GM12892 (cell line): ENCODE measurements around the gene CHST15.

ENCODE experiments used
- DNase-seq: peaks from one replicate; pipeline ENCODE4 v3.0.0; 2011; ENCODE audit not compliant: insufficient read length
- FAIRE-seq: peaks from 2 replicates; lab custom pipeline; 2011; peaks lifted over from hg19 to GRCh38; lab: Jason Lieb, UNC
- POLR2A ChIP-seq: IDR thresholded peaks from 2 replicates; pipeline ENCODE4 v1.6.1; 2011; ENCODE audit warnings: low read depth, low read length, control low read depth
- POLR2AphosphoS5 ChIP-seq: IDR thresholded peaks from 2 replicates; pipeline ENCODE4 v1.6.1; 2011; ENCODE audit warnings: low read depth, low read length, control low read depth
- TAF1 ChIP-seq: IDR thresholded peaks from 2 replicates; pipeline ENCODE4 v1.6.1; 2011; ENCODE audit warnings: low read depth, mild to moderate bottlenecking, control low read depth, low read length, borderline replicate concordance

CHST15 gene

DNA sequence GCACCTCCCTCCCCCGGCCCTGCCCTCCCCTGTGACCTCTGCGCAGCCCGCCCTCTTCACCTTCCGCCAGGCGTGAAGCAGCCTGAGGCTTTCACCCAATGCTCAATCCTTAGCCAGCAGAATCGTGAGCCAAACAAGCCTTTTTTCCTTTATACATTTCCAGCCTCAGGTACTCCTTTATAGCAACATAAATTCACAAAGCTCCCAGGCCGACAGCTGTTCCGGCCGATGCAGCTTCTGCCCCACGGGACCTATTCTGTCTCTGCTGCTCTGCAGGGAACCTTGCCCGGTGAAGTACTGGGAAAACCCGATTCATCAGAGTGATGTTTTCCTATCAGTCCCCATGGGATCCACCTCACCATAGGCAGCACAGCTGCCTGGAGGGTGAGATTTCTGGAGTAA lies 87.4 kb downstream of the CHST15 start:
- TF ChIP-seq TAF1 (no peak), POLR2A (no peak), POLR2AphosphoS5 (no peak)
- FAIRE-seq (no peak), DNase-seq (no peak)

GRCh38 chr10:124005091-124005490 lies 88.3 kb downstream of the CHST15 start:
- TF ChIP-seq POLR2AphosphoS5: no peak
- no peak for TF ChIP-seq POLR2A
- TF ChIP-seq TAF1: no peak
- DNase-seq (no peak), FAIRE-seq (no peak)

GRCh38 chr10:124004663-124005004 lies 88.8 kb downstream of the CHST15 start:
- DNase-seq (no peak), FAIRE-seq (no peak)
- TF ChIP-seq POLR2A (no peak), POLR2AphosphoS5 (no peak), TAF1 (no peak)

DNA sequence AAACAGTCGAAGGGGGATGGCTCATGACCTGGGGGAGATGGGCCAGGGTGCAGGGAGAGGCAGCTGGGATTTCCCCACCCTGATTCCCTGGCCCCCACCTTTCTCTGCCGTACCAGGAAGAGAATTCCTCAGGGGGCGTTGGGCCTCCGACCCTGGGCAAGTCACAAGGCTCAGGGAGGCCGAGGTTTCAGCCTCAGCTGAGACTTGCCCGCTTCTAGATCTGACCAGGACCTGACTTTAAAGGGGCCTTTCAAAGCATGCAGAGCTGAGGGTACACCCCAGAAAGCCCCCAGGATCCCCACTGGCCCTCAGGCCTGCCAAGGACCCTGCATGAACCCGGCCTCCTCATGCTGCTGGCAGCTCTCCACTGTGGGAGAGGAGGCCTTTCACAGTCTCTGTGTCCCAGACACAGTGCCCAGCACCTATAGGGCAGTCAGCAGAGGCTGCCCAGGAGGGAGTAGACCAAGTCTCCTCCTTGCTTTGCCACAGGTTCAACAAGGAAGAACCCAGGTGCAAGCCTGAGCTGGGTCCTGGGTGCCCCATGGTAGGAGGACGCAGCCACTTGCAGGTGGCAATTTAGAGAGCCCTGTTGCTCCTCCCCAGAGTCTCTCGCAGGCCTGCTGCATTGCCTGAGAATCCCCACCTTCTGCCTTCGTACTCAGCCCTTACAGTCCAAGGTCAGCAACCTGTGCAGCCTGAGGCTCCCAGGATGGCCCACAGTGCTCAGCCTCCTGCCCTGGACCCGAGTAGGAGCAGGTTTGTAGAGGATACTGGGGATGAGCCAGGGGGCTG lies 89.3 kb downstream of the CHST15 start:
- FAIRE-seq: no peak
- TF ChIP-seq TAF1: no peak
- TF ChIP-seq POLR2A: no peak
- TF ChIP-seq POLR2AphosphoS5: no peak
- no peak for DNase-seq

- FAIRE-seq: no peak
- TF ChIP-seq POLR2AphosphoS5: no peak
- TF ChIP-seq TAF1: no peak
- no peak for TF ChIP-seq POLR2A
- DNase-seq: no peak
These were observed 89.9 kb downstream of the CHST15 start for GRCh38 chr10:124003481-124003870.

DNA sequence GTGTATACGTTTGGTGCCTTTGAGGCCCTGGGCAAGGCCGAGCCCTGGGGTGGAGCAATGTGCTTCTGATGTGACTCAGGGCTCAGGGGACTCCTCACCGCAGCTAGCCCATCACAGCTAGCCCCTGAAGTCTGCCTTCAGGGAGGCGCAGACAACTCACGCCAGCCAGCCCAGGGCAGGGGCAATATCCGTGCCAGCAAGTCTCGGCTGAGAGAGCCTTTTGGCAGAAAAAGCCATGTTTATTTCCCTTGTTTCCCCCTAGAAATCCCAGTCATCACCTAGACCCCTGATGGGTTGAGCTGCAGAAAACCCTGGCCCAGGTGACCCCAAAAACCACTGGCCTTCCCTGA lies 90.4 kb downstream of the CHST15 start:
- DNase-seq (no peak), FAIRE-seq (no peak)
- no peak for TF ChIP-seq POLR2A
- no peak for TF ChIP-seq POLR2AphosphoS5
- TF ChIP-seq TAF1: no peak

DNA sequence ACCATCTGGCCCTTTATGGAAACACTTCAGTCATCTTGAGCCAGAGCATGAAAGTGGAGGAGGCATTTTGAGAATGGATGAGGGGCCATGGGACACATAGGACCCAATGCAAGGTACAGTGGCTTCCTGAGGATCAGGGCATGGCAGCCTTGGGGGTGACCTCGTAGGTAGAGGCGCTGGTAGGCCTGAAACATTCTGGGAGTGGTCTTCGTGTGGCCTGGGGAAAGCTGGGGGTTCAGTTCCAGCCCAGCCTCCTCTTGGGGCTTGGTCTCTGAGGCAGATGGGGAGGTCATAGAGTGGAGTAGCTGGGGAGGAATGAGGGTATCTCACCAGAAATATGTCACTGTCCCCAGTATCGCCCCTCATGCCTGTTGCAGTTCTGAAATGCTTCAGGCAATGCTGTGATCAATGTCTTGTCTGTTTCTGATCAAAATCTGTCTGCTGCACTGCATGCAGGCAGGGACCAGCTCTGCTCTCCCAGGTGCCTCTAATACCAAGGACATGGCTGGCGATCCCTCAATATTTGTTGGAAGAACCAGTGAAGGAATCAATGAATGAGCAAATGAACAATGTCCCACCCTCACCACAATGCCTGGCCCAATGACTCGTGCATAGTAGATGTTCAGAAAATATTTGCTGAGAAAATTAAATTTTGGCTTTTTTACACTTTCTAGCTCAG lies 90.9 kb downstream of the CHST15 start:
- no peak for DNase-seq
- TF ChIP-seq POLR2AphosphoS5 (no peak), POLR2A (no peak)
- no peak for FAIRE-seq

- FAIRE-seq (no peak), DNase-seq (no peak)
- no peak for TF ChIP-seq TAF1
- TF ChIP-seq POLR2AphosphoS5: no peak
- no peak for TF ChIP-seq POLR2A
These were observed 91.8 kb downstream of the CHST15 start for GRCh38 chr10:124001391-124002148.

DNA sequence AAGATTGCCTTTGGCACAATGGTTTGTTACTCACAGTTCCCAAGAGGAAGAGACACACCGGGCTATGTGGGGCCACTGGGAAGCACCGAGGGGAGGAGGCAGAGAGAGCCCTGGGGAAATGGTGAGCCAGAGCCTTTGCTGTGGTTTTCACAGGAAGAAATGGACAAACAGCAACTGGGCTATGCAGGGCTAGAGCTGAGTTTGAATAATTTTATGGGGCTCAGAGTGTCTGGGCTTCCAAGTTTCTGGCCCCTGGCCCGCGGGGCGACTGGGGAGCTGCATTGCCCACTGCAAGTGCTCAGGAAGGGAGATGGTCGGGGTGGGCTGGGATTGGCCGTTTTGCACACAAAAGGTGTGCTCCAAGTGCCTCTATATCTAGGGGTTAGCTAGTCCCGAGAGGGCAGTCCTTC lies 92.6 kb downstream of the CHST15 start:
- DNase-seq (no peak), FAIRE-seq (no peak)
- TF ChIP-seq POLR2AphosphoS5: no peak
- no peak for TF ChIP-seq TAF1
- TF ChIP-seq POLR2A: no peak

DNA sequence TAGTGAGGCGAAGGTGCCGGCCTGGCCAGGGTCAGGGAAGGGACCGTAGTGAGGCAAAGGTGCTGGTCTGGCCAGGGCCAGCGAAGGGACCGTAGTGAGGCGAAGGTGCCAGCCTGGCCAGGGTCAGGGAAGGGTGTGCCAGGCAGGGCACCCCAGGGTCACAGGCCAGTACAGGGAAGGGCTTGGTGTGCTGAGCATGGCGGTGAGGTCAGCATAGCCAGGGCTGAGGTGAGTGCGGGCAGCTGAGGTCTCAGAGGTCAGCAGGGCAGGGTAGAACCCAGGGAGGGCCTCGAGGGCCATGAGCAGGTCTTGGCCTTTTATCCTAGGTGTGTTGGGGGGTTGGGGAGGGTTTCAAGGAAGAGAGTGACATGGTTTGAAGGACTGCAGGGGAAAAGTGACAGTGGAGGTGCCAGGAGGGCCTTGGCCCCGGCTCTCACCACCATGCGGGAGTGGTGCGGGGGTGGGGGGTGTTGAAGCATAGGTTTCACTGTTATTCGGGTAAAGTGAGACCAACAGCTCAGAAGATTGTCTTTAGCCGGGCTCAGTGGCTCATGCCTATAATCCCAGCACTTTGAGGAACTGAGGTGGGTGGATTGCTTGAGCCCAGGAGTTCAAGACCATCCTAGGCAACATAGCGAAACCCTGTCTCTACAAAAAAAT lies 93.3 kb downstream of the CHST15 start:
- DNase-seq: no peak
- peak; percentile 40 for FAIRE-seq
- TF ChIP-seq POLR2AphosphoS5 (no peak), POLR2A (no peak), TAF1 (no peak)

DNA sequence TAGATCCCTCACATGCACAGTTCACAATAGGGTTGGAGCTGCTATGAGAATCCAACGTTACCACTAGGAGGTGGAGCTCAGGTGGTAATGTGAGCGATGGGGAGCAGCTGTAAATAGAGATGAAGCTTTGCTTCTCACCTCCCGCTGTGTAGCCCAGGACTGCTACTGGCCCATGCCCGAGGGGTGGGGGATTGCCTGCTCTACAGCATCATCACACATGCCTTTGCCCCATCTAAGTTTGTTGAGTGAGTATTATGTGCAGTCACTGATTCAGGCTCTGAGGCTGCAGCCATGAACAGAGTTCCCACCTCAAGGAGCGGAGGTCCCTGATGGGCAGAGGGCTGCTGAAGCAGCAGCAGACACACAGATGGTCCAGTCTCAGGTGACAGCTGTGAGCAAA lies 94.1 kb downstream of the CHST15 start:
- FAIRE-seq: peak; percentile 17

More for the DNA sequence above, 94.1 kb downstream of the CHST15 start:
- DNase-seq: no peak
- no peak for TF ChIP-seq TAF1
